GM19463 (cell line): ENCODE results near the gene BMP6.

Experiments used
- ATAC-seq: cut with Tn5 transposase; IDR thresholded peaks from one replicate; pipeline ENCODE4 v1.9.1; 2021; ENCODE audit warnings: mild to moderate bottlenecking, moderate library complexity; ENCODE audit not compliant: unreplicated experiment

BMP6 gene

DNA sequence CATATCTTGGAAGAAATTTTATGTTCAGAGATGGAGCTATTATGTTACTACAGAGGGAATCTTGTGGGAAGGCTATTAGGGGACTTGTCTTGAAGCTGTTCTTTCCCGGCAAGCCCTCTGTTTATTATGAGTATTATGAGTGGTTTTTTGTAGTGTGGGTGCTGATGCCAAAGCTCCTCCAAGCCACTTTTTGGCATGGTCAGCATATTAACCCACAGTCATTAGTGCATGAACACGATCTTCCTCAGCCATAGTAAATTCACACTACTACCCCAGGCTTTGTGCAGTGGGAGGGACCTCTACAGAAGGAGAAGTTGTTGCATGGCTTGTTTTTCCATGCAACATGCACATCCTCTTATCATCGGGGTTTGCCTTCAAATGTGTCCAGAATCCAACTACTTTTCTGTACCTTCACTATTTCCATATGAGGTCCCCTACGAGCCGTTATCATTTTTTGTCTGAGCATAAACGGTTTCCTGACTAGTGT, 6.5 kb upstream of the BMP6 start:
- no peak for ATAC-seq

DNA sequence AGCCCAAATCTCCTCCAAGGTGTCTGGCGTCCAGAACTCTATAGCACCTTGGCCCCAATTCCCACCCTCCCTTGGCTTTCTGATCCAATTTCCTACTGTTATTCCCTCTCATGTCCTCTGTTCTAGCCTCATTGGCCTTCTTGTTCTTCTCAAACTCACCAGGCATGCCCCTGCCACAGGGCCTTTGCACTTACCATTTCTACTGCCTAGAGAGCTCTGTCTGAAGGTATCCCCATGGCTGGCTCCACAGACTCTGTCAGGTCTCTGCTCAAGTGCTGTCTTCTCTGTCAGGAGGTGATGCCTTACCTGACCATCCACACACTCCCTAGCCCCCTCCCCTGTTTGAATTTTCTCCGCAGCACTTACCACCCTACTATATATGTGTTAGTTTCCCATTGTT, 5.6 kb upstream of the BMP6 start:
- no peak for ATAC-seq

DNA sequence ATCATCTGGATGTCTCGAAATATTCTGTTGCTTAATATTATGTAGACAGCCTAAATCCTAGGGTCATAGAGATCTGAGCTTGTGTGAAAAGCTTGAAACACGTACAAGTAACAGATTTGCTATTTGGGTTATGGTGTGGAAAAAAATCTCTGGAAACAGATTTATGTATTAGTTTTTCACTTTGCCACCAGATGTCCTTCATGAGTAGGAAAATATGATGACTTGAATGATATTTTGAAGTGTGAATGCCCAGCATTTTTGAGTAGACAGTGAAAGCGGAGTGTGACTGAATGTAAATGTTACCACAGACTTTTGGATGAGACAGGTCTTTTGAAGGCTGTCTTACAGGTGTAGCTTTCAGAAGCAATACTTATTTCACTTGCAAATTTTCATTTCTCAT, 4.2 kb upstream of the BMP6 start:
- no peak for ATAC-seq

DNA sequence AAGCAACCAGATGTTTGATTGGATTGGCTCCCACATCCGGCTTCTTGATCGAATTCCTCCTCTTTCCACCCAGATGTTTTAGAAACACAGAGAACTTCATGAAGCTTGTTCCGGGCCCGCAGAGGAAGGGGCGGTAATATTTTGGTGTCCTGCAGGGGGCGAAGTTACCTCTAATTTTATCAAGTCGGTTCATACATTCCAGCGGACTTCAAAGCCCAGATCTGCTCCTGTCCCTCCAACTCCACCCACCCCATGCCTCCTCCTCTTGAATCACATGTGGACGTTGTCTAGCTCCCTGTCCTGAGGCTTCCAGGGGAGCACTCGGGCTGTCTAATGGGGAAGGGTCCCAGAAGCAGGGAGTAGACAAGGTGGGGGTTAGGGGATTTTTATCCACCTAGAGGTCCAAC, 2.9 kb upstream of the BMP6 start:
- ATAC-seq = peak; percentile 31

DNA sequence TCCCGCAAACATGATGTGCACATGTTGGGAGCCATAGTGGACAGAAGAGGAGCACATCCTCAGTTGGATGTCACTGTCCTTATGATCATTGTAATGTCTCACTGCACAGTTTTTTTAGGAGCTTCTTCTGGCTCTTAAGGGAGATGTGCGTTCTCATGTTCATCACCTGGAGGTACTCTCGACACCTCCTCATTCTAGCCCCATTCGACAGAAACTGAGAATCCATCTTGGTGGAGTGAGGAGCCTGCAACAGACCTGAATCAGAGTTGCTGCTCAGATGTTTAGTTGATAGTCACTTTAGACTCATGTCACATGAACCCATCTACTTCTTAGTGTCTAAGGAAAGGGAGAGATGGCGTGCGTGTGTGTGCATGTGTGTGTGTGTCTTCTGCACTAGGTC, 2.3 kb upstream of the BMP6 start:
- ATAC-seq = no peak

DNA sequence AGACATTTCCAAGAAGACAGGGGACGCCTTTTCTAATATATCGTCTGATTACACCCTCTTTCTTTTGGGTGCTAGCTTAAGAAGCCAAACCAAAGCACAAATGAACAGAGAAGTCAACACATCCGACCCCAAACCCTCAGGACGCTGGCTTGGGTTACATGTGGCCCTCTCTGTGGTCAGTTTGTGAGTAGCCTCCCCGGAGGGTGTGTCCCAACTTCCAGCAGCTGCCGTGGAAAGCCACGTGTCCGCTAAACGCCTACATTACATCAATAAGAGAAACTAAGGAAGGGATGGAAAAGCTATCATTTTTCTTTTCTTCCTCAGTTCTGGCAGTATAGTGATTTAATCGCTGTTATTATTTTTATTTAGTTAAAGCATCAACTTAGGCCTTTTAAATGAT, 487 bp upstream of the BMP6 start:
- ATAC-seq = no peak

DNA sequence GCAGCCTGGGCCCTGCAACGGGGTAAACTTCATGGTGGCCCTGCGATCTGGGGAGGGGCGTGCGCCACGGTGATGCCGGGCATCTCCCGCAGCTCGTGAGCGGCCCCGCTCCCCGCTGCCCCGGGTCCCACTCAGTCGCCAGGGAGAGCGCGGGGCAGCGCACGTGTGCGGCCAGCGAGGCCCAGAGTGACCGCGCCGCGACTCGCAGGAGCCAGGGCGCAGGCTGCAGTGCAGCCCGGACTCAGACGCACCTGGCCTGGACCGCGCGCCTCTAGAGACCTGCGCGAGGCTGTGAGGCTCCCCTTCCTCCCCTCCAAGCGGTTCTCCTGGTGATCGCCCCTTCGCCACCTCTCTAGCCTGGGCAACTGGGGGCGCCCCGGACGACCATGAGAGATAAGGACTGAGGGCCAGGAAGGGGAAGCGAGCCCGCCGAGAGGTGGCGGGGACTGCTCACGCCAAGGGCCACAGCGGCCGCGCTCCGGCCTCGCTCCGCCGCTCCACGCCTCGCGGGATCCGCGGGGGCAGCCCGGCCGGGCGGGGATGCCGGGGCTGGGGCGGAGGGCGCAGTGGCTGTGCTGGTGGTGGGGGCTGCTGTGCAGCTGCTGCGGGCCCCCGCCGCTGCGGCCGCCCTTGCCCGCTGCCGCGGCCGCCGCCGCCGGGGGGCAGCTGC, 652 bp downstream of the BMP6 start:
- ATAC-seq = no peak

DNA sequence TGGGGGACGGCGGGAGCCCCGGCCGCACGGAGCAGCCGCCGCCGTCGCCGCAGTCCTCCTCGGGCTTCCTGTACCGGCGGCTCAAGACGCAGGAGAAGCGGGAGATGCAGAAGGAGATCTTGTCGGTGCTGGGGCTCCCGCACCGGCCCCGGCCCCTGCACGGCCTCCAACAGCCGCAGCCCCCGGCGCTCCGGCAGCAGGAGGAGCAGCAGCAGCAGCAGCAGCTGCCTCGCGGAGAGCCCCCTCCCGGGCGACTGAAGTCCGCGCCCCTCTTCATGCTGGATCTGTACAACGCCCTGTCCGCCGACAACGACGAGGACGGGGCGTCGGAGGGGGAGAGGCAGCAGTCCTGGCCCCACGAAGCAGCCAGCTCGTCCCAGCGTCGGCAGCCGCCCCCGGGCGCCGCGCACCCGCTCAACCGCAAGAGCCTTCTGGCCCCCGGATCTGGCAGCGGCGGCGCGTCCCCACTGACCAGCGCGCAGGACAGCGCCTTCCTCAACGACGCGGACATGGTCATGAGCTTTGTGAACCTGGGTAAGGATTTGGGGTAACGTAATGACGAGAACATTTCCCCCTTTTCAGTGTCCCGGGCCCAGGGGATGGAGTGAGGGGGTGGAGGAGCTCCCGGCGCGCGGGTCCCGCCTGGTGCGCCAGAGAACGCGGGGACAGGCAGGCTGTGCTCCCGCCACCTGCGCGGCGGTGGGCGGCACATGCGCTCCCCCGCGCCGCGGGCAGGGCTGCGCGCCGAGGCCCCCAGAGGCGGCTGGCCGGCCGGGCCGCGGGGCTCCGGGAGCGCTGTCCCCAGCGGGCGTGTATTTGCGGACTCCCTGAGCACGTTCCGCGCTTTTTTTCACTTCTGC, 1.4 kb downstream of the BMP6 start:
- no peak for ATAC-seq

DNA sequence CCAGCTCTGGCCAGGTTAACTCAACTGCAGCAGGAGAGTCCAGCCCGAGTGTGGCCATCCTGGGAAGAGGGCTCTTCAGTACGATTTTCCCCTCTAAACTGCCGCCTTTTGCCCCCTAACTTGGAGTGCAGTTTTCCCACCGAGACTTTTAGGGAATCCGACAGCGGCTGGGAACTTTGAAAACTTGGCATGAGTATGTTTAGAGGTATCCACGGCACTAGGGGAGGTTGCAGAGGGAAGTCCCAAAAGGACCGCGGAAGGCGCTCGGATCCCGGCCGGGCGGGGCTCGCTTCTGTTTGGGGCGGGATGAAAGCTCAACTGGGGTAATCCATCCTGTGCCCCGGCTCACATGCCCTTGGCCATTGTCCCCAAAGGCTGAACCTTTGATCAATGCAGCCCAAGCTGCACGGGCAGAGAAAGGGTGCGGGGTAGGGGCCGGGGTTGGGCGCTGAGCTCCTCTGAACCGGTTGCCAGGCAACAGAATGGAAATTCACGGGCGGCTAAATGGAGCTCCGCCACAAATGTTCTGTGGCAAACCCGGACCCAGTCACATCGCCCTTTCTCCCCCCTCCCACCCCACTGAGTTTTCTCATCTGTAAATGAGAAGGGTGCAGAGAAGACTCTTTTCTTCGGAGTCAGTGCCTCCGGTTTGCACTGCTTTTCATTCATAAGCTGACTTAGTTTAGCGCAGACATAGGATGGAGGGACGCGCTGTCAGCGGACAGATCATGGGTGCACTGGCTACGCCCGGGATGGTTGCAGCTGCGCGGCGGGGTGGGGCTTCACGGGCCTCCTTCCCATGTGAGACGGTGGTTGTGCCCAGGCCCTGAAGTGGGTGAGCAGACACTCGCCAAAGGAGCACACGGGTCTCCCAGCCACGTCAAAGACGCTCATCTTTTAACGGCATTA, 2.3 kb downstream of the BMP6 start:
- ATAC-seq = no peak

DNA sequence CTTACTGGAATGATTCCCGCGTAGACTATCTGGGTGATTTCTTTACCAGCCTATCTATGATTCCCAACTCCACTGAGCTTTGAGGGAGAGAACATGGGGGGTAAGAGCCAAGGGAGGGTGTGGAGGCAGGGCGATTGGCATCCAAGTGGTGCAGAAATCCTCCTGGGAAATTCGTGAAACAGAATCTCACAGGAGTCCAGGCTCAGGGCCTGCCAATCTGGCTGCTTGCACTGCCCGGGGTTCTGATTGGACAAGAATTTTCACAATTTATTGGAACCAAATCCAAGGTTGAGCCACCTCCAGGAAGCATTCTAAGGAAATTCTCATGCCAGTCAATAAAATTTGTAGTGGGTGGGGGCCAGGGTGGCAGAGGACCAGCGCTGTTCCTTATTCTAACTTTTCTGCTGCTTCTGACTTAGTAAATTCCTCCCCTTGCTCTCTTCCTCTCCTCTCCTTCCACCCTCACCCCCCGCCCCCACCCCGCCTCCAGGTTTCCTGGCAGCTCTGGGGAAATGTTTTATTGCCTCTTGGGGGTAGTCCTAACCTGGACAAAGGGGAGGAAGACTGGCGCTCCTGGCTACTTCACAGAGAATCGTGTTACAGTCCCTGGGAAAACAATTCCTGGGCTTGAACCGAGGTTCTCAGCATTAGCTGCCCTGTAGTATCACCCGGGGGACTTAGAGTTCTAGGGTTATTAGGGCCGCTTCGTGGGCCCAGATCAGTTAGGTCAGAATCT, 3.1 kb downstream of the BMP6 start:
- ATAC-seq = no peak

DNA sequence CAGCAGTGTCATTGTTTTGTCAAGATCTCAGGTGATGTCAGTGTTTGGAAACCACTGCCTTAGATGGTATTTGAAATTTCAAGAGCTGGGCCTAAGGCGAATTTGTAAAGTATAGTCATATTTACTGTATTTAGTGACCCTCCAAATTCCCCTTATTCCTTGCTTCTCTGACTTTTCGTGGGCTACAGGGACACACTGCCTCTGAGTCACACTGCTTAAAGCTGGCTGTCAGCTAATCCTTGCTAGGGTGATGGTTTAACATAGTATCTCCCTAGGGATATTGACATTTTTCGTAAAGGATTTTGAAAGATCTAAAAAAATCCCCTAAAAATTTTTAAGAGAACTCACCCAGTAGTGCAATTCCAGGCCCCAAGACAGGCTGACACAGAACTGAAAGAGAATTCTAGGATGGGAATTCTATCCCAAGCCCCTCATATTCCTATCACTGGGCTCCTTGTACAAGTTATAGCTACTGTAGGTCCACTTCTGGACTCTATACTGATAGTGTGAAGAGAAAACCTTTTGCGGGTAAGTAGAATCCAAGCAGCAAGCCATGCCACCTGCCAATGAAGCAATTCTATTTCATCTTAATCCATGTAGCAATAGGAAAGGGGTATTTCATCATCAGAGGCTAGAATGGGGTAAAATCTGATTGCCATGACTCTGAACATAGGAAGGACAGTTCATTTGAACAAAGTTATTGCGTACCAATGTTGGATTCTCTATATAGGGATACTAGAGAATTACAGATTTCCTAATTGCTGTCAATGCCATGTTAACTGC, 4.3 kb downstream of the BMP6 start:
- ATAC-seq = no peak

DNA sequence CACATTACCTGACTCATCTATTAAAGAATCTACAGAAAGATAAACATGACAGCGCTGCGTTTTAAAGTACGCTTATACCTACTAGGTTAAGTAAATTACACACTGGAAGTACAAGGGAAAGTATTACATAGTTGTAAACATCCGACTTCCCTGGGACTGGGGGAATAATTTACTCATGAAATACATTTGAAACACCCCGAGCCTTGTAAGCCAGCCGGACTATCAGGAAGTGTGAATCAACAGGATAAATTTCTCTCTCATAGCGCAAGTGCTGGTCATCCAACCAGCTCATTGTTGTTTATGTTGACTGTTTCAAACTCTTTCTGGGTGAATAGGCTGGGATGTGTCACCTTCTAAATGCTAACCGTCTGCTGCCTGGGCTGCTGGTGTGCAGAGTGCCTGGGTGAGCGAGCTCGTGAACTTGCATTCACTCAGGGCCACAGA, 4.9 kb downstream of the BMP6 start:
- ATAC-seq = no peak

DNA sequence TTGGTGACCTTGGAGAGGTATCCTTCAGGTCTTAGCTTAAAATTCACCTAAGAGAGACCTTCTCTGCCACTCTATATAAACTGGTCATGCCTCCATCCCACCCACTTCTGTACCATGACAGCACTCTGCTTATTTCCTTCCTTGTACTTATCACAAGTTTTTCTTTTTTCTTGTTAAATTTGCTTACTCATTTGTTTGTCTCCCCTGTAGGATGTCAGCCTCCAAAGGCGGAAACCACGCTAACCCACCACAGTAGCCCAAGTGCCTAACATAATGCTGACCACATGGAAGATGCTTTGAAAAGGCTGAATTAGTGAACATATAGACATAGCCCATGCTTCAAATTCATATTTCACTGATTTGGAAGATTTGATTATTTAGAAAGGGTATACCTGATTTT, 5.4 kb downstream of the BMP6 start:
- ATAC-seq = no peak

DNA sequence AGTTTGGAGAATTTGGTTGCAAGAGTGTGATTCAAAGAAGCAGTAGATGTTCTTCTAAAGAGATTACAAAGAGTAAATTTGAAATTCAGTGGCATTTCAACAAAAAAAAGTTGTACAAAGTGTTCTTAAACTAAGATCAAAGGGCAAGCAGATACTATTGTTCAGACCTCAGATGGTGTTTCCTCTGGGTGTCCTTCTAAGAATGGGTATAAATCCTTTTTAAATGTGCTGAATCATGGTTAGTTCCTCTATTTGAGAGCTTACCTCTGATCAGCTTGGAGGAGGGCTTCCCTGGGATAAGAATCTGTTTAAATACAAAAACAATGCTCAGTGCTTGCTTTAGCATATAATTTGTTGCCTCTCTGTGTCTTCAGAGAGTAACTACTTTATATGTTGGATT, 6.3 kb downstream of the BMP6 start:
- no peak for ATAC-seq

DNA sequence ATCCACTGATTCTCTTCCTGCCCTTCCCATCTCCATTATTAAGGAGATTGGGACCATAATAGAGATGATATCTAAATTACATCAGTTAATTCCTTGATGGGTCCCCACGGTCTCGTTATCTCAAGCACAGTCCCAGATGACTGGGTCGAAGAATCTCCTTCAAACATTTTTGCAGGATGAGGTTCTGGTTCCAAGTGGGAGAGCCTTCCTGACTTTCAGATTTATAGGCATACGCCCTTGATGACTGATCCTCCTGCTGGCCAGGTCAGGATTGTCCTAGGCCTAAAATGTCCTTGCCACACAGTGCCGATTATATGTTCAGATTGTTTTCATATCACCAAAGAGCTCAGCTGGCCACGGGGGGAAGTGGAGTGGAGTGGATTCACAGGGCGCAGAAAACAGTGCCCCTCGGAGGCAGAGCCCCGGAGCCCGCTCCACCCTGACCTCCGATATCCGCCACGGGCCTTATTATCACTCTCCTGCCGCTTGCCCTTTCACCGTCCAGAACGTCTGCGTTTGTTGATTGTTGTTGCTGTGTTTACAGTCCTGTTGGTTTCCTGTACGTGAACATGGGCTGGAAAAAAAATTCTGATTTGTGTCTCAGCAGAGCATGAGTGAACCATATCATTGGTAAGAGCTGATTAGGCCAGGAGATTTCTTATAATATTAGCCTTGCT, 8.9 kb downstream of the BMP6 start:
- ATAC-seq = no peak

DNA sequence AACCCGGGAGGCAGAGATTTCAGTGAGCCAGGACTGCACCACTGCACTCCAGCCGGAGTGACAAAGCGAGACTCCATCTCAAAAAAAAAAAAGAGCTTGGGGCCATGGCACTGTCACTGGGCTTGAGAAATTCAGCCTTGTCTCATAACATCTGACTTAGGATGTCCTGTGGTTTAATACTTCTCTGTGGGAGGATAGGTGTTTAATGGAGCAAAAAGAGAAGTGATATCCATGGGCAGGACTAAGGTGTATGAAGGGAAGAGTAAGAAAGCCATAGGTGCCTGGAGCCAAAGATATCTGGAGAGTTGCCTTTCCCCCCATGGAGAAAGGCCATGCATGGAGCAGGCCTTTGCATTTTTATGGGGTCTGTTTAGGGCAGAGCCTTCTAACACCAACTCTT, 11.2 kb downstream of the BMP6 start:
- ATAC-seq = no peak

DNA sequence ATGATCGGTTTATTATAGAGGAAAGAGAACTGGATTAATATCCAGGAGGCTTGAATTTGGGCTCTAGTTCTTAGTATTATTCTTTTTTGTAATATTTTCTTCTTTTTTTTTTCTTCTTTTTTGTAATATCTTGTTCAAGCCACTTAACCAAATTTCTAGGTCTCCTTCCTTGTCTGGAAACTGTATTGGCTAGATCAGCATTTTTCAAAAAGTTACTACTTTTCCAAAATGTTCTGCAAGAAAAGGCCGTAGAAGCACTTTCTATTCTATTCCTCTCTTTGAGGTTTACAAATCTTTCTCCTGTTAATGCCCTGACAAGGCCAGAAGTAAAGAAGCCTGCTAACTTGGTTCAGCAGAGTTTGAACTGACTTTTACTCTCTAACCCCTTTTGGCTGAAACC, 12.0 kb downstream of the BMP6 start:
- no peak for ATAC-seq

DNA sequence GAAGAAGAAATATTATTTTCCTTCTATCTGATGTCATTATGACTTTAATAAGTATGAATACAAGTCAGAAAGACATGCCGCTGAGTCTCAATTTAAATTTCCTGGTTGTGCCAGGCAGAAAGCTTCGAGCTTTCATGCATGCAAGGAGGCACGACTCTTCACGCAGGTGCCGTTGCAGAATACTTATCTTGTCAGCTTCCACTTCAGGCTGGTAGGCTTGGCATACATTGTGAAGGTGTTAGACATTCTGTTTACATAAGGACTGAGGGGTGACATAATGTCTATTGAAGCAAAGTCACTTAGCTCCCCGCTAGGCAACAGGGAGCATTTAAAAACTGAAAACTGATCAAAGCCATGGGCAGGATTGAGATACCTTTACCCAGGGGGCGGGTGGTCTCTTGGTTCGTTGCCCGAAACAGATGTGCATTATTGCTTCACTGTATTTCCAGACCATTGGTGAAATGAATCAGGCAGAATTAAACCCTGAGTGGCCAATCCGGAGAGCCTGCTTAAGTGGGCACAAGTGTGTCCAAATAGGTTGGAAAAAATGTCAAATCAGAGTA, 16.4 kb downstream of the BMP6 start:
- no peak for ATAC-seq

DNA sequence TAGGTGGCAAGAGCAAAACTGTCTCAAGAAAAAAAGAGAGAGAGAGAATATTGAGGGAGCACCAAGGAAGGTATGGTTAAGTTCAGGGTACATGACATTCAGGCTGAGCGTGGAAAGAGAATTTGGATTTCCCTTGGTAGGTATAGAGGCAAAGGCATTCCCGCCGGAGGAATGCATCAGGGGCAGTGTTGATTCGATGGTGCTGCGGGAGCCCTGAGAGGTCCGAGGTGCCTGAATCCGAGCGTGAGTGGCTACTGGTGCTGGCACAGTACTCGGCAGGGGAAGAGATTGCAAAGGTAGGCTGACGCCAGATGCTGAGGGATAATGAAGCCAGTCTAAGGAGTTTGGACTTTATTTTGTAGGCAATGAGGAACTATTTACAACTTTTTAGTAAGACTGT, 20.0 kb downstream of the BMP6 start:
- no peak for ATAC-seq
